ENCODE results near the gene MESP2. TPM values are rescaled to one million over a fixed set of nuclear protein-coding genes. Genes with fewer than 3 reads are reported as not detected.

The MESP2 gene
- total and polyA plus RNA-seq, 2 of the 8 experiments (the other 6 are each of a cell fraction or from before 2014, with no cell fraction given): 0.35 to 0.80 TPM

- no peak for TF ChIP-seq CHD7 (IDR thresholded peaks at IDR 0.05; ENCODE audit: insufficient replicate concordance, low read length)
These were observed 49.3 kb downstream of the MESP2 start (continued) for GRCh38 chr15:89825271-89825940.
